Neural progenitor cell (in vitro differentiated cells): ENCODE data around the gene NUDT1. TPM values are rescaled to one million over a fixed set of nuclear protein-coding genes. Genes with fewer than 3 reads are reported as not detected.

Experiments used
- DNase-seq: peaks from one replicate; pipeline ENCODE4 v3.0.0-alpha.2; 2016; ENCODE audit warnings: low spot score
- H2AFZ ChIP-seq: fragments of 200-600 bp; sonication (generic); replicated peaks from 2 replicates; pipeline ENCODE4 v1.6.1; 2016; ENCODE audit warnings: antibody characterized with exemption
- H3F3A ChIP-seq: fragments of 200-600 bp; sonication (generic); 2 replicates; pipeline ENCODE4 v1.6.1; 2016; ENCODE audit warnings: antibody characterized with exemption, low read depth
- H3K27ac ChIP-seq: fragments of 200-600 bp; sonication (generic); 2 replicates; pipeline ENCODE4 v1.5.1; 2016; ENCODE audit warnings: mild to moderate bottlenecking
- H3K27me3 ChIP-seq: fragments of 200-600 bp; sonication (generic); 2 replicates; pipeline ENCODE4 v1.6.1; 2016; ENCODE audit warnings: mild to moderate bottlenecking, moderate library complexity
- H3K36me3 ChIP-seq: fragments of 200-600 bp; sonication (generic); 2 replicates; pipeline ENCODE4 v1.5.1; 2016
- H3K4me1 ChIP-seq: fragments of 200-600 bp; sonication (generic); 2 replicates; pipeline ENCODE4 v1.6.1; 2016; ENCODE audit warnings: mixed run types
- H3K4me2 ChIP-seq: fragments of 200-600 bp; sonication (generic); 2 replicates; pipeline ENCODE4 v1.6.1; 2016
- H3K4me3 ChIP-seq: fragments of 200-600 bp; sonication (generic); 2 replicates; pipeline ENCODE4 v1.5.1; 2016
- H3K79me2 ChIP-seq: fragments of 200-600 bp; sonication (generic); 2 replicates; pipeline ENCODE4 v1.6.1; 2016; ENCODE audit warnings: low read depth
- H3K9ac ChIP-seq: fragments of 200-600 bp; sonication (generic); 2 replicates; pipeline ENCODE4 v1.6.1; 2016
- H3K9me3 ChIP-seq: fragments of 200-600 bp; sonication (generic); 2 replicates; pipeline ENCODE4 v1.5.1; 2016; ENCODE audit warnings: low read depth
- H4K20me1 ChIP-seq: fragments of 200-600 bp; sonication (generic); 2 replicates; pipeline ENCODE4 v1.6.1; 2016; ENCODE audit warnings: low read depth
- H3K27ac Mint-ChIP-seq: 3 replicates; pipeline ENCODE4 v1.8.0; 2021; ENCODE audit warnings: mixed read lengths
- H3K27me3 Mint-ChIP-seq: 2 replicates; pipeline ENCODE4 v1.8.0; 2022; ENCODE audit warnings: low read depth, mild to moderate bottlenecking, inconsistent platforms, moderate library complexity, mixed read lengths; ENCODE audit not compliant: insufficient read depth
- H3K36me3 Mint-ChIP-seq: 3 replicates; pipeline ENCODE4 v1.8.0; 2021; ENCODE audit warnings: mixed read lengths
- H3K4me1 Mint-ChIP-seq: 3 replicates; pipeline ENCODE4 v1.8.0; 2021; ENCODE audit warnings: mixed read lengths
- H3K4me3 Mint-ChIP-seq: 3 replicates; pipeline ENCODE4 v1.8.0; 2021; ENCODE audit warnings: mild to moderate bottlenecking, moderate library complexity, mixed read lengths
- H3K9me3 Mint-ChIP-seq: 3 replicates; pipeline ENCODE4 v1.8.0; 2020; ENCODE audit warnings: mixed read lengths
- CTCF ChIP-seq: fragments of 200-600 bp; sonication (generic); IDR thresholded peaks from 2 replicates; pipeline ENCODE4 v1.5.1; 2017; ENCODE audit warnings: antibody characterized with exemption, mild to moderate bottlenecking
- EZH2 ChIP-seq: fragments of 200-600 bp; sonication (generic); IDR thresholded peaks from 2 replicates; pipeline ENCODE4 v1.6.1; 2017; ENCODE audit warnings: antibody characterized with exemption, mild to moderate bottlenecking, moderate library complexity
- EZH2phosphoT487 ChIP-seq: fragments of 200-600 bp; sonication (generic); IDR thresholded peaks from 2 replicates; pipeline ENCODE4 v1.6.1; 2017; ENCODE audit warnings: antibody characterized with exemption
- total RNA-seq: library from RNA; depleted of rRNA; stranded (reverse); fragments of >200 nt; gene quantifications from 2 replicates; pipeline ENCODE4 v1.2.3, GENCODE V29; 2015; ENCODE audit warnings: low replicate concordance

Gene NUDT1
- total RNA-seq, 1 donor from 2014 or later: 29.6 TPM

- H2AFZ ChIP-seq: no peak overlapping the region
- no peak overlapping the region for H3K9ac ChIP-seq
- TF ChIP-seq CTCF: peak; percentile 76
- TF ChIP-seq EZH2phosphoT487: no peak
- Mint-ChIP-seq H3K36me3 (peaks cover 27% of the 10 kb centered on the region), H3K4me3 (peak overlapping the region; percentile 64), H3K27me3 (peaks cover 3% of the 10 kb centered on the region), H3K27ac (no peak overlapping the region), H3K9me3 (no peaks in the 10 kb centered on the region), H3K4me1 (peaks cover 2% of the 10 kb centered on the region)
- H4K20me1 ChIP-seq: peaks cover 16% of the 10 kb centered on the region
- no peak overlapping the region for H3K4me2 ChIP-seq
- H3F3A ChIP-seq: no peaks in the 10 kb centered on the region
- H3K79me2 ChIP-seq: no peaks in the 10 kb centered on the region
- H3K27ac ChIP-seq: no peak overlapping the region
- H3K4me3 ChIP-seq: no peak overlapping the region
- H3K9me3 ChIP-seq: no peaks in the 10 kb centered on the region
- no peaks in the 10 kb centered on the region for H3K27me3 ChIP-seq
- DNase-seq: peak; percentile 86
- H3K4me1 ChIP-seq: no peaks in the 10 kb centered on the region
- no peaks in the 10 kb centered on the region for H3K36me3 ChIP-seq
These were observed 32.7 kb upstream of the NUDT1 start for GRCh38 chr7:2209146-2209960.

GRCh38 chr7:2209961-2210323, 32.1 kb upstream of the NUDT1 start:
- Histone ChIP-seq H3F3A (no peaks in the 10 kb centered on the region), H3K4me3 (no peak overlapping the region), H3K9me3 (no peaks in the 10 kb centered on the region), H3K4me2 (no peak overlapping the region), H4K20me1 (peaks cover 15% of the 10 kb centered on the region), H3K79me2 (no peaks in the 10 kb centered on the region), H2AFZ (no peak overlapping the region), H3K36me3 (no peaks in the 10 kb centered on the region), H3K27ac (no peak overlapping the region), H3K9ac (no peak overlapping the region), H3K4me1 (no peaks in the 10 kb centered on the region), H3K27me3 (no peaks in the 10 kb centered on the region)
- Mint-ChIP-seq H3K27ac (no peak overlapping the region), H3K9me3 (no peaks in the 10 kb centered on the region), H3K4me3 (no peak overlapping the region), H3K36me3 (peaks cover 27% of the 10 kb centered on the region), H3K27me3 (peaks cover 3% of the 10 kb centered on the region), H3K4me1 (no peaks in the 10 kb centered on the region)
- TF ChIP-seq EZH2phosphoT487: no peak
- no peak for TF ChIP-seq EZH2
- TF ChIP-seq CTCF: no peak
- no peak for DNase-seq

GRCh38 chr7:2210551-2211258, 31.3 kb upstream of the NUDT1 start:
- peaks cover 15% of the 10 kb centered on the region for H4K20me1 ChIP-seq
- H3F3A ChIP-seq: no peaks in the 10 kb centered on the region
- H3K4me2 ChIP-seq: no peak overlapping the region
- H3K4me3 ChIP-seq: no peak overlapping the region
- no peaks in the 10 kb centered on the region for H3K9me3 ChIP-seq
- H3K36me3 ChIP-seq: no peaks in the 10 kb centered on the region
- no peak overlapping the region for H3K27ac ChIP-seq
- H2AFZ ChIP-seq: no peak overlapping the region
- no peak overlapping the region for H3K27ac Mint-ChIP-seq
- H3K79me2 ChIP-seq: no peaks in the 10 kb centered on the region
- peaks cover 27% of the 10 kb centered on the region for H3K36me3 Mint-ChIP-seq
- no peak for DNase-seq
- no peak overlapping the region for H3K9ac ChIP-seq
- no peaks in the 10 kb centered on the region for H3K9me3 Mint-ChIP-seq
- no peak for TF ChIP-seq CTCF
- peaks cover 3% of the 10 kb centered on the region for H3K27me3 Mint-ChIP-seq
- H3K4me3 Mint-ChIP-seq: no peak overlapping the region
- H3K27me3 ChIP-seq: no peaks in the 10 kb centered on the region
- no peaks in the 10 kb centered on the region for H3K4me1 ChIP-seq
- no peaks in the 10 kb centered on the region for H3K4me1 Mint-ChIP-seq
